Measurements from ENCODE around the gene OPCML.

OPCML gene

GRCh38 chr11:133480722-133481121 lies 51.6 kb downstream of the OPCML start:
- Histone ChIP-seq H3K4me3 (ENCODE audit: low read depth in 1 of 2, low read length in 1 of 2) (no peak overlapping the region), H3K36me3 (no peaks in the 10 kb centered on the region), H3K27me3 (no peaks in the 10 kb centered on the region), H3K4me1 (ENCODE audit: control insufficient read depth in 1 of 2, insufficient read depth in 1 of 2, low read depth in 1 of 2, low read length in 1 of 2) (no peaks in the 10 kb centered on the region), H3K27ac (no peak overlapping the region), H3K9me3 (no peaks in the 10 kb centered on the region)
- TF ChIP-seq CTCF (IDR thresholded peaks at IDR 0.05), result no peak

GRCh38 chr11:133479209-133479608 lies 53.1 kb downstream of the OPCML start:
- H3K9me3 ChIP-seq, result no peaks in the 10 kb centered on the region
- H3K27me3 ChIP-seq, result no peaks in the 10 kb centered on the region
- no peak for TF ChIP-seq CTCF (IDR thresholded peaks at IDR 0.05)
- no peaks in the 10 kb centered on the region for H3K4me1 ChIP-seq (ENCODE audit: control insufficient read depth in 1 of 2, insufficient read depth in 1 of 2, low read depth in 1 of 2, low read length in 1 of 2)
- no peaks in the 10 kb centered on the region for H3K36me3 ChIP-seq
- no peak overlapping the region for H3K27ac ChIP-seq
- H3K4me3 ChIP-seq (ENCODE audit: low read depth in 1 of 2, low read length in 1 of 2), result no peak overlapping the region

- no peak overlapping the region for H3K4me3 ChIP-seq (ENCODE audit: low read depth in 1 of 2, low read length in 1 of 2)
- H3K27ac ChIP-seq, result no peak overlapping the region
- TF ChIP-seq CTCF (IDR thresholded peaks at IDR 0.05), result no peak
- no peaks in the 10 kb centered on the region for H3K36me3 ChIP-seq
- no peaks in the 10 kb centered on the region for H3K9me3 ChIP-seq
- no peaks in the 10 kb centered on the region for H3K27me3 ChIP-seq
- no peaks in the 10 kb centered on the region for H3K4me1 ChIP-seq (ENCODE audit: control insufficient read depth in 1 of 2, insufficient read depth in 1 of 2, low read depth in 1 of 2, low read length in 1 of 2)
These were observed 55.1 kb downstream of the OPCML start for GRCh38 chr11:133477251-133477625.

- no peak overlapping the region for H3K4me3 ChIP-seq (ENCODE audit: low read depth in 1 of 2, low read length in 1 of 2)
- H3K4me1 ChIP-seq (ENCODE audit: control insufficient read depth in 1 of 2, insufficient read depth in 1 of 2, low read depth in 1 of 2, low read length in 1 of 2), result no peaks in the 10 kb centered on the region
- no peaks in the 10 kb centered on the region for H3K27me3 ChIP-seq
- no peaks in the 10 kb centered on the region for H3K36me3 ChIP-seq
- no peak overlapping the region for H3K27ac ChIP-seq
- no peak for TF ChIP-seq CTCF (IDR thresholded peaks at IDR 0.05)
- H3K9me3 ChIP-seq, result no peaks in the 10 kb centered on the region
These were observed 55.6 kb downstream of the OPCML start for GRCh38 chr11:133476570-133477250.

GRCh38 chr11:133474461-133474860 lies 57.8 kb downstream of the OPCML start:
- Histone ChIP-seq H3K4me1 (ENCODE audit: control insufficient read depth in 1 of 2, insufficient read depth in 1 of 2, low read depth in 1 of 2, low read length in 1 of 2) (no peaks in the 10 kb centered on the region), H3K9me3 (no peaks in the 10 kb centered on the region), H3K27ac (no peak overlapping the region), H3K36me3 (no peaks in the 10 kb centered on the region), H3K27me3 (no peaks in the 10 kb centered on the region), H3K4me3 (ENCODE audit: low read depth in 1 of 2, low read length in 1 of 2) (no peak overlapping the region)
- TF ChIP-seq CTCF (IDR thresholded peaks at IDR 0.05), result no peak
